IMR-90 (cell line): ENCODE results near the gene HGF. TPM values are rescaled to one million over a fixed set of nuclear protein-coding genes. Genes with fewer than 3 reads are reported as not detected.

Experiments used
- ATAC-seq: fragments of 200-7000 bp; cut with Tn5 transposase; 2 replicates; pipeline ENCODE4 v1.9.1; 2020; ENCODE audit warnings: low read depth, mild to moderate bottlenecking, moderate library complexity
- BruUV-seq: library from RNA; stranded (reverse); fragments of 400-500 nt; replicated peaks from 2 replicates; lab custom pipeline; 2021; lab: Mats Ljungman, UMichigan
- CTCF ChIA-PET: fragments of 300-600 bp; formaldehyde crosslinking; extraction: SDS; loops from one replicate; lab custom pipeline; 2021; ENCODE audit warnings: antibody characterized with exemption; lab: Yijun Ruan, JAX
- POLR2A ChIA-PET: fragments of 300-600 bp; sonication (Branson Sonifier 250); formaldehyde crosslinking; loops from one replicate; lab custom pipeline; 2022; ENCODE audit warnings: antibody characterized with exemption; ENCODE audit not compliant: unreplicated experiment; lab: Charles Lee
- DNase-seq: peaks from one replicate; pipeline ENCODE4 v3.0.0; 2013
- H2AFZ ChIP-seq: replicated peaks from 2 replicates; pipeline ENCODE3; 2013; ENCODE audit warnings: low read length, mild to moderate bottlenecking; ENCODE audit not compliant: poor library complexity
- H2AK5ac ChIP-seq: 2 replicates; pipeline ENCODE4 v1.6.1; 2013; ENCODE audit warnings: low read depth, low read length, inconsistent platforms
- H2AK9ac ChIP-seq: replicated peaks from 2 replicates; pipeline ENCODE3; 2013; ENCODE audit warnings: mild to moderate bottlenecking, low read depth, low read length, moderate library complexity; ENCODE audit not compliant: poor library complexity
- H2BK120ac ChIP-seq: 2 replicates; pipeline ENCODE4 v1.6.1; 2013; ENCODE audit warnings: low read depth, low read length, inconsistent platforms
- H2BK15ac ChIP-seq: 3 replicates; pipeline ENCODE4 v1.6.1; 2013; ENCODE audit warnings: low read depth, low read length, inconsistent platforms
- H2BK20ac ChIP-seq: 2 replicates; pipeline ENCODE4 v1.6.1; 2013; ENCODE audit warnings: low read depth, mild to moderate bottlenecking, inconsistent platforms, low read length, moderate library complexity
- H2BK5ac ChIP-seq: 2 replicates; pipeline ENCODE4 v1.6.1; 2013; ENCODE audit warnings: mild to moderate bottlenecking, low read depth, low read length, inconsistent platforms; ENCODE audit not compliant: poor library complexity, severe bottlenecking
- H3K14ac ChIP-seq: replicated peaks from 2 replicates; pipeline ENCODE4 v1.6.1; 2013; ENCODE audit warnings: low read depth, low read length, inconsistent platforms
- H3K18ac ChIP-seq: 2 replicates; pipeline ENCODE4 v1.6.1; 2013; ENCODE audit warnings: low read depth, low read length, control low read depth
- H3K23ac ChIP-seq: 2 replicates; pipeline ENCODE4 v1.6.1; 2013; ENCODE audit warnings: low read depth, low read length, inconsistent platforms
- H3K27ac ChIP-seq: 2 replicates; pipeline ENCODE4 v1.5.1; 2013; ENCODE audit warnings: mild to moderate bottlenecking, control low read depth, low read length; ENCODE audit not compliant: insufficient read depth
- H3K27me3 ChIP-seq: 2 replicates; pipeline ENCODE4 v1.6.1; 2013; ENCODE audit warnings: low read length; ENCODE audit not compliant: control insufficient read depth, insufficient read depth
- H3K36me3 ChIP-seq: 2 replicates; pipeline ENCODE4 v1.6.1; 2013; ENCODE audit warnings: low read length, mixed read lengths; ENCODE audit not compliant: control insufficient read depth, insufficient read depth
- H3K4ac ChIP-seq: 2 replicates; pipeline ENCODE4 v1.6.1; 2013; ENCODE audit warnings: low read depth, low read length, inconsistent platforms
- H3K4me1 ChIP-seq: 2 replicates; pipeline ENCODE4 v1.6.1; 2013; ENCODE audit warnings: low read length, mixed read lengths; ENCODE audit not compliant: control insufficient read depth, insufficient read depth
- H3K4me2 ChIP-seq: 2 replicates; pipeline ENCODE4 v1.6.1; 2013; ENCODE audit warnings: low read depth, mild to moderate bottlenecking, control low read depth, low read length, moderate library complexity
- H3K4me3 ChIP-seq: 2 replicates; pipeline ENCODE4 v1.5.1; 2013; ENCODE audit warnings: low read depth, mild to moderate bottlenecking, control low read depth, low read length, moderate library complexity; ENCODE audit not compliant: insufficient read depth
- H3K56ac ChIP-seq: 2 replicates; pipeline ENCODE4 v1.6.1; 2013; ENCODE audit warnings: low read length, inconsistent platforms; ENCODE audit not compliant: insufficient read depth; ENCODE audit errors: extremely low read depth
- H3K79me1 ChIP-seq, 2 experiments: 2 replicates each; pipeline ENCODE4 v1.6.1; 2013; ENCODE audit warnings: low read length in 2 of 2, inconsistent platforms in 1 of 2, low read depth in 1 of 2
- H3K9ac ChIP-seq: 2 replicates; pipeline ENCODE4 v1.6.1; 2013; ENCODE audit warnings: low read depth, low read length, control low read depth
- H3K9me1 ChIP-seq: 2 replicates; pipeline ENCODE4 v1.6.1; 2013; ENCODE audit warnings: low read length, inconsistent platforms; ENCODE audit not compliant: insufficient read depth
- H3K9me3 ChIP-seq: 2 replicates; pipeline ENCODE4 v1.6.1; 2013; ENCODE audit warnings: low read length; ENCODE audit not compliant: control insufficient read depth, insufficient read depth
- H4K20me1 ChIP-seq: 2 replicates; pipeline ENCODE4 v1.6.1; 2013; ENCODE audit warnings: low read length, inconsistent platforms; ENCODE audit not compliant: insufficient read depth
- H4K5ac ChIP-seq: 2 replicates; pipeline ENCODE4 v1.6.1; 2013; ENCODE audit warnings: mild to moderate bottlenecking, low read depth, low read length, control low read depth
- H4K8ac ChIP-seq, 2 experiments: 2 replicates each; pipeline ENCODE4 v1.6.1; 2013; ENCODE audit warnings: low read depth in 2 of 2, low read length in 2 of 2, control low read depth in 1 of 2, inconsistent platforms in 1 of 2
- H4K91ac ChIP-seq: 2 replicates; pipeline ENCODE4 v1.6.1; 2013; ENCODE audit warnings: low read depth, low read length, inconsistent platforms; ENCODE audit not compliant: insufficient read depth
- BHLHE40 ChIP-seq: fragments of 150-350 bp; IDR thresholded peaks from 2 replicates; pipeline ENCODE4 v1.6.1; 2016; ENCODE audit warnings: mild to moderate bottlenecking, low read depth, low read length
- CEBPB ChIP-seq: IDR thresholded peaks from 2 replicates; pipeline ENCODE4 v1.6.1; 2012; ENCODE audit warnings: low read depth, low read length, improper control_type of control experiment
- CHD1 ChIP-seq: IDR thresholded peaks from 2 replicates; pipeline ENCODE4 v1.6.1; 2012; ENCODE audit warnings: low read depth, low read length, improper control_type of control experiment
- ELK1 ChIP-seq: fragments of 150-350 bp; IDR thresholded peaks from 2 replicates; pipeline ENCODE4 v1.6.1; 2016; ENCODE audit warnings: low read depth, mild to moderate bottlenecking, low read length, moderate library complexity, borderline replicate concordance
- MAFK ChIP-seq: IDR thresholded peaks from 2 replicates; pipeline ENCODE4 v1.6.1; 2012; ENCODE audit warnings: low read depth, low read length, improper control_type of control experiment
- MAZ ChIP-seq: IDR thresholded peaks from 2 replicates; pipeline ENCODE4 v1.6.1; 2012; ENCODE audit warnings: low read depth, mild to moderate bottlenecking, low read length, improper control_type of control experiment, moderate library complexity, borderline replicate concordance
- NFE2L2 ChIP-seq: fragments of 150-350 bp; IDR thresholded peaks from 2 replicates; pipeline ENCODE4 v1.6.1; 2016; ENCODE audit warnings: low read depth, mild to moderate bottlenecking, low read length
- POLR2A ChIP-seq: IDR thresholded peaks from 2 replicates; pipeline ENCODE4 v1.6.1; 2012; ENCODE audit warnings: mild to moderate bottlenecking, low read depth, low read length
- RAD21 ChIP-seq: IDR thresholded peaks from 2 replicates; pipeline ENCODE4 v1.6.1; 2012; ENCODE audit warnings: low read length, improper control_type of control experiment
- RCOR1 ChIP-seq: IDR thresholded peaks from 2 replicates; pipeline ENCODE4 v1.6.1; 2012; ENCODE audit warnings: mild to moderate bottlenecking, low read length, improper control_type of control experiment; ENCODE audit not compliant: insufficient replicate concordance
- RFX5 ChIP-seq: IDR thresholded peaks from 2 replicates; pipeline ENCODE4 v1.8.0; 2012; ENCODE audit warnings: low read depth, mild to moderate bottlenecking, low read length, moderate library complexity
- USF2 ChIP-seq: fragments of 150-350 bp; IDR thresholded peaks from 2 replicates; pipeline ENCODE4 v1.6.1; 2017; ENCODE audit warnings: mild to moderate bottlenecking, antibody characterized with exemption, low read length, low read depth
- WGBS, 2 experiments: methylation state at CpG; one replicate each; pipeline versions ENCODE4 v1.1.5 to v1.1.7; 2013; ENCODE audit warnings: missing lambda C conversion rate in 2 of 2; ENCODE audit not compliant: insufficient read length in 1 of 2; ENCODE audit errors: extremely low coverage in 2 of 2; 5-methylcytosine and 5-hydroxymethylcytosine counted together
- dilution Hi-C: fragments of 300-500 bp; cut with HindIII; formaldehyde crosslinking; loops from one replicate; pipeline ENCODE4 v1.14.3; 2018; ENCODE audit warnings: low sequenced_read_pairs; ENCODE audit not compliant: unreplicated experiment
- in situ Hi-C: fragments of 300-500 bp; cut with MboI; formaldehyde crosslinking; loops from 3 replicates; pipeline ENCODE4 v1.14.3; 2019; ENCODE audit warnings: low sequenced_read_pairs, inconsistent platforms, mixed read lengths
- intact Hi-C: fragments of 100-400 bp; cut with micrococcal nuclease; formaldehyde crosslinking; loops from 2 replicates; pipeline ENCODE4 v1.10.0; 2022
- polyA plus RNA-seq, 3 experiments: library from polyadenylated mRNA; depleted of rRNA; stranded (reverse); fragments of >200 nt; gene quantifications; 2 replicates each; pipeline ENCODE4 v1.2.3, GENCODE V29; 2012; ENCODE audit warnings: low replicate concordance in 1 of 3
- total RNA-seq: library from RNA; depleted of rRNA; stranded (reverse); fragments of >200 nt; gene quantifications from 2 replicates; pipeline ENCODE4 v1.2.3, GENCODE V29; 2012

The HGF gene
- total and polyA plus RNA-seq, 2 of the 4 experiments (the other 2 are of a cell fraction), result 16.8 to 50.9 TPM

- no peak overlapping the region for H2AK9ac ChIP-seq
- H4K20me1 ChIP-seq, result no peaks in the 10 kb centered on the region
- ATAC-seq, result no peak
- no peak overlapping the region for H2AFZ ChIP-seq
- no peak overlapping the region for H3K14ac ChIP-seq
- TF ChIP-seq BHLHE40, result no peak
- TF ChIP-seq MAZ, result no peak
- TF ChIP-seq POLR2A, result no peak
- no peak for TF ChIP-seq MAFK
- no peak for TF ChIP-seq CHD1
- TF ChIP-seq RAD21, result no peak
- no peak for TF ChIP-seq USF2
- no peak for TF ChIP-seq RFX5
- TF ChIP-seq RCOR1, result no peak
- no peak for TF ChIP-seq ELK1
- TF ChIP-seq CEBPB, result no peak
- no peak for TF ChIP-seq NFE2L2
- peaks cover 3% of the 10 kb centered on the region; the same call in 1 of the 2 replicates for H3K9me1 ChIP-seq
- no peak overlapping the region for H4K91ac ChIP-seq
- H3K4ac ChIP-seq, result 0 out of 2 replicates have a peak overlapping the region, but pooled peaks have one; percentile 5
- 100% methylated on average over 1 of the region's 1 CpG; no CpG with 5 or more reads in 1 of the 2 experiments for WGBS, 2 experiments
- peak overlapping the region; percentile 23; the same call in 1 of the 2 replicates for H3K23ac ChIP-seq
- H3K18ac ChIP-seq, result peak overlapping the region; percentile 60; the same call in 1 of the 2 replicates
- POLR2A ChIA-PET, result no interaction called here
- intact Hi-C loops, result loop anchor here (5.0 kb wide), 1 partner anchor 192 kb away; no protein-coding TSS in a partner anchor
- H4K8ac ChIP-seq, result peak overlapping the region in 1 of 2 experiments; percentile 19; a peak in 2 of 4 replicates
- H3K9me3 ChIP-seq, result no peaks in the 10 kb centered on the region
- no peaks in the 10 kb centered on the region for H3K36me3 ChIP-seq
- peak overlapping the region; percentile 24; the same call in 1 of the 2 replicates for H2BK20ac ChIP-seq
- H3K27ac ChIP-seq, result no peak overlapping the region; the same call in 1 of the 2 replicates
- dilution Hi-C loops, result no loop called here
- H3K4me3 ChIP-seq, result no peak overlapping the region
- H3K27me3 ChIP-seq, result no peaks in the 10 kb centered on the region
- peaks cover 10% of the 10 kb centered on the region; the same call in 1 of the 2 replicates for H3K4me1 ChIP-seq
- peak overlapping the region; percentile 36; the same call in 1 of the 2 replicates for H2BK120ac ChIP-seq
- no TSS peak for BruUV-seq
- peak overlapping the region; percentile 78 for H2BK5ac ChIP-seq
- H3K79me1 ChIP-seq, result no peaks in the 10 kb centered on the region
- peak overlapping the region; percentile 41; the same call in 2 of the 3 replicates for H2BK15ac ChIP-seq
- no peak overlapping the region for H2AK5ac ChIP-seq
- DNase-seq, result no peak
- H3K56ac ChIP-seq, result no peak overlapping the region; the same call in 1 of the 2 replicates
- H3K4me2 ChIP-seq, result no peak overlapping the region
- in situ Hi-C loops, result no loop called here
- H3K9ac ChIP-seq, result no peak overlapping the region
- CTCF ChIA-PET, result no interaction called here
- no peak overlapping the region for H4K5ac ChIP-seq
These were observed 76.0 kb downstream of the HGF start for GRCh38 chr7:81693894-81694293.
